ENCODE measurements around the gene RET.

- TF ChIP-seq, protein P1, sequence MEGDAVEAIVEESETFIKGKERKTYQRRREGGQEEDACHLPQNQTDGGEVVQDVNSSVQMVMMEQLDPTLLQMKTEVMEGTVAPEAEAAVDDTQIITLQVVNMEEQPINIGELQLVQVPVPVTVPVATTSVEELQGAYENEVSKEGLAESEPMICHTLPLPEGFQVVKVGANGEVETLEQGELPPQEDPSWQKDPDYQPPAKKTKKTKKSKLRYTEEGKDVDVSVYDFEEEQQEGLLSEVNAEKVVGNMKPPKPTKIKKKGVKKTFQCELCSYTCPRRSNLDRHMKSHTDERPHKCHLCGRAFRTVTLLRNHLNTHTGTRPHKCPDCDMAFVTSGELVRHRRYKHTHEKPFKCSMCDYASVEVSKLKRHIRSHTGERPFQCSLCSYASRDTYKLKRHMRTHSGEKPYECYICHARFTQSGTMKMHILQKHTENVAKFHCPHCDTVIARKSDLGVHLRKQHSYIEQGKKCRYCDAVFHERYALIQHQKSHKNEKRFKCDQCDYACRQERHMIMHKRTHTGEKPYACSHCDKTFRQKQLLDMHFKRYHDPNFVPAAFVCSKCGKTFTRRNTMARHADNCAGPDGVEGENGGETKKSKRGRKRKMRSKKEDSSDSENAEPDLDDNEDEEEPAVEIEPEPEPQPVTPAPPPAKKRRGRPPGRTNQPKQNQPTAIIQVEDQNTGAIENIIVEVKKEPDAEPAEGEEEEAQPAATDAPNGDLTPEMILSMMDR (IDR thresholded peaks at IDR 0.05), result no peak
- TF ChIP-seq IRF1 (CRISPR knock-in tag; IDR thresholded peaks at IDR 0.05) (no peak), NR2C2 (CRISPR knock-in tag; IDR thresholded peaks at IDR 0.05) (no peak)
Observed at GRCh38 chr10:43027331-43027955, 49.4 kb upstream of the RET start.
